Motor neuron (in vitro differentiated cells): ENCODE results near the gene MED13L. TPM values are rescaled to one million over a fixed set of nuclear protein-coding genes. Genes with fewer than 3 reads are reported as not detected.
A peak's percentile ranks its signal among the peaks of the same experiment; 100 is the strongest.

Experiments used
- ATAC-seq, 8 experiments: fragments of 200-7000 bp; cut with Tn5 transposase; replicated peaks in 6 of 8; 2 replicates each; pipeline ENCODE4 v1.8.0; 2021; ENCODE audit warnings: mild to moderate bottlenecking in 8 of 8, moderate library complexity in 8 of 8
- H3K27ac ChIP-seq, 2 donors: fragments of 250-450 bp; sonication (Bioruptor Pico); 2 replicates each; pipeline ENCODE4 v1.9.0; 2021; ENCODE audit warnings: antibody characterized with exemption in 2 of 2, mild to moderate bottlenecking in 2 of 2, moderate library complexity in 1 of 2
- H3K4me1 ChIP-seq, 2 donors: fragments of 250-450 bp; sonication (Bioruptor Pico); replicated peaks in 1 of 2; 2 replicates each; pipeline ENCODE4 v1.6.1; 2021; ENCODE audit warnings: antibody characterized with exemption in 2 of 2, mild to moderate bottlenecking in 2 of 2, moderate library complexity in 1 of 2
- H3K4me3 ChIP-seq, 5 donors: fragments of 250-450 bp; sonication (Bioruptor Pico); 2 replicates each; pipeline ENCODE4 v1.9.0; 2021; ENCODE audit warnings: antibody characterized with exemption in 5 of 5, mild to moderate bottlenecking in 5 of 5, moderate library complexity in 4 of 5
- WGBS, 10 experiments: fragments of 450-650 bp; shearing (Covaris generic); methylation state at CpG; one replicate each; pipeline ENCODE4 v1.0.0; 2022; 5-methylcytosine and 5-hydroxymethylcytosine counted together
- in situ Hi-C, 9 experiments: fragments of 400-800 bp; cut with MboI; loops; one replicate each; pipeline ENCODE4 v1.15.0; 2021; ENCODE audit warnings: low sequenced_read_pairs in 9 of 9, low pct_unique_long_range_greater_than_20kb in 2 of 9; ENCODE audit not compliant: unreplicated experiment in 9 of 9
- total RNA-seq, 8 experiments: library from RNA; unstranded; fragments of 300-600 nt; gene quantifications; 2 replicates each; pipeline versions ENCODE4 v1.2.3 to v1.2.4, GENCODE V29; 2022

The MED13L gene
- total RNA-seq, 8 experiments from 2014 or later = 40.5 to 90.5 (median 66.7) TPM

- WGBS, 10 experiments = 8 to 100% (median 41%) methylated on average over 1 of the region's 1 CpG; no CpG with 5 or more reads in 4 of the 10 experiments
- in situ Hi-C loops = no loop called here
- no peak for ATAC-seq
- Histone ChIP-seq H3K4me3 (no peak overlapping the region), H3K27ac (no peak overlapping the region), H3K4me1 (peaks cover 17 to 30% of the 10 kb centered on the region in 2 donors)
Measured at GRCh38 chr12:116128779-116129178, 148.7 kb downstream of the MED13L start.

DNA sequence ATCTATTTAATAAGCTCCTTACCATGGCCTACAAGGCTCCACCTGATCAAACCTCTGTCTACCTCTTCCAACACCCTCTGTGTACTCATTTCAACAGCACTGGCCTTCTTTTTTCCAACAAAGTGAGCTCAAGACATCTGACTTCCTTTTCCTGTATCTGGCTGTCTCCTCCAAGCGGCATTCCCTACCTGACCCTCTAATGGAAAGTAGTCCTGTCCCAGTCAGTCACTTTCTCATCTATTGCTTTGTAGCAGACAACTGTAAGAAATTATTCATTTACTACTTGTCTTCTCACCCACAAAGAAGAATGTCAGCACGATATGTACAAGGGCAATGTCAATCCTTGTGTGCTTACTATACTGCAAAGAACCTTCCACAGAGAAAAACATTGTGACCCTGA is 149.6 kb downstream of the MED13L start:
- WGBS, 10 experiments = 80 to 100% (median 93%) methylated on average over 1 to 2 of the region's 2 CpGs; no CpG with 5 or more reads in 2 of the 10 experiments
- no peak for ATAC-seq
- peaks cover 23 to 25% of the 10 kb centered on the region in 2 donors for H3K4me1 ChIP-seq
- H3K27ac ChIP-seq = no peak overlapping the region
- no peak overlapping the region for H3K4me3 ChIP-seq
- in situ Hi-C loops = no loop called here

- Histone ChIP-seq H3K4me3 (no peak overlapping the region), H3K4me1 (peaks cover 33 to 37% of the 10 kb centered on the region in 2 donors), H3K27ac (no peak overlapping the region)
- ATAC-seq = no peak
- in situ Hi-C loops = no loop called here
Measured at GRCh38 chr12:116126610-116127009, 150.9 kb downstream of the MED13L start.

DNA sequence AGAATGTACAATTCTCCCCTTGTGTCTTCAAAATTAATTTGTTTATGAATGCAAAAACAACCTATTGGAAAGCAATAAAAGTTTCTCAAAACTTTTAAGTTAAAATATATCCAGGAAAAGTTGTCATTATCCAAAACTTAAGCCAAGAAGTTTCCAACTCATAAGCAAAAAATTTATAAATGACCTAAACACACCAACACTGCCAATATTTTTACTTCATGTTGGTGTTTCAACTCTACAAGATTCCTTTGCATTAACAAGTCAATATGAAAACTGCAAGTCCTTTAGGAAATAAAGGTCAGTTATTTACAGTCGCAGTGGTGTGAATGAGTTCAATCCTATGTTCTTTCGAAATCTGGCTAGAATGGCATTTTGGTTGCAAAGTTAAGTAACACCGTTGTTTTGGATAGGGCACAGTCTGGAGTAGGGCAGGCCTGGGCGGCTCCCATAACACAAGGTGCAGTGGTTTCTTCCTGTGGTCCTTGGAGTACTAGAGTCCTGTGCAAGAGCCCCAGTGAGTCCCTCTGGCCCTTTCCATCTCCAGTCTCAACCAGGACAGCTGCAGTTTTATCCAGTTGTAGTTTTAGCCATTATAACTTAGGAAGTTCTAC is 151.4 kb downstream of the MED13L start:
- WGBS, 10 experiments = 65 to 100% (median 80%) methylated on average over 1 to 4 of the region's 4 CpGs
- Histone ChIP-seq H3K4me1 (peaks cover 35 to 43% of the 10 kb centered on the region in 2 donors), H3K4me3 (no peak overlapping the region), H3K27ac (no peak overlapping the region)
- ATAC-seq = no peak
- in situ Hi-C loops = no loop called here

DNA sequence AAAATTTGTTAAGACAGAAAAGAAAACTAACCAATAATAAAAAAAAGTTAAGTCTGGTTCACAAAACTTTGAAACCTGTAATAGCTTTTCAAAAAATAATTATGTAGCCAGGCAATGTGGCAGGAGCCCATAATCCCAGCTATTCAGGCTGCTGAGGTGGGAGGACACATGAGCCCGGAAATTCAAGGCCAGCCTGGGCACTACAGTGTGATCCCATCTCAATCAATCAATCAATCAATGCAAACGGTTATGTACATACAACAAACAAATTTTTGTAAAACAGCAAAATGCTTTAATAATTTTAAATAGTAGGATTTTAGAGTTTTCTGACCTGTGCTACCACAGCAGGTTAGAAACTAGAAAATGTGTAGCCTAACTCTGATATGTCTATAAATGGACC is 152.4 kb downstream of the MED13L start:
- Histone ChIP-seq H3K4me3 (no peak overlapping the region), H3K27ac (no peak overlapping the region), H3K4me1 (peaks cover 30 to 37% of the 10 kb centered on the region in 2 donors)
- in situ Hi-C loops = no loop called here
- ATAC-seq = no peak
- 66 to 100% (median 83%) methylated on average over 1 to 2 of the region's 2 CpGs; no CpG with 5 or more reads in 2 of the 10 experiments for WGBS, 10 experiments

DNA sequence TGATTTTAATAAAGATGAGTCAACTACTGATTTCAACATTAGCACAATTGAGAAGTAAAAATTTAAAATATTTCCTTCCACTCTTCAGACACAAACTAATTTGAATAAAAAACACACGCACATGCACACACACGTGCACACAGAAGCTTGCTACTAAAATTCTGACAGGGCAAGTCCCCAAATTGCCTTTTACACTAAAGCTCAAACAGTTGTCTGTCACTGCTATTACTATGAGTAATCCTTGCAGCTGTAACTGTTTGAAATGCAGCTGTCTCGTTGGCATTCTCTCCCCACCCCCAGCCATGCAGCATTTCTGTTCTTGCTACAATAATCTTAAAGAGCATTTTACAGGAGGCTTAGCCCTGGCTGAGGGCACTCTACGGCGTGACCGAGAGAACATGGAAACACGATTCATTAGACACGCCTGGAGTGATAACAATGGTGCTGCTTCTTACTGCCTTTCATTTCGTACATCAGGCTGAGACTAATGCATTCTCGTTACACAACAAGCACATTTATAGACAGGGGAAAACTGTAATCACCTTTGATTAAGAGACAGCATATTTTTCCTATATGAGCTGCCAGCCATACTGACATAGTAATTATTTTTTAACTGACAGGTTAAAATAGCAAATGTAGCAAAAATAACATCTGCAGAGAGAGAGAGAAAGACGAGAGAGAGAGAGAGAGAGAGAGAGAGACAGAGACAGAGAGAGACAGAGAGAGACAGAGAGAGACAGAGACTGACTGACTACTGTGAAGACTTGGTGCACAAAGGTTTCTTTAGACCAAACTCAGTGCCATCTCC is 153.8 kb downstream of the MED13L start:
- H3K4me1 ChIP-seq = peaks cover 24 to 37% of the 10 kb centered on the region in 2 donors
- peak; percentile 64 to 99 (median 98) for ATAC-seq
- peak overlapping the region; percentile 4 to 20 (median 9) for H3K4me3 ChIP-seq
- in situ Hi-C loops = no loop called here
- 0 to 24% (median 4%) methylated on average over 2 to 10 of the region's 11 CpGs for WGBS, 10 experiments
- H3K27ac ChIP-seq = peak overlapping the region in 1 of 2 donors; percentile 51

DNA sequence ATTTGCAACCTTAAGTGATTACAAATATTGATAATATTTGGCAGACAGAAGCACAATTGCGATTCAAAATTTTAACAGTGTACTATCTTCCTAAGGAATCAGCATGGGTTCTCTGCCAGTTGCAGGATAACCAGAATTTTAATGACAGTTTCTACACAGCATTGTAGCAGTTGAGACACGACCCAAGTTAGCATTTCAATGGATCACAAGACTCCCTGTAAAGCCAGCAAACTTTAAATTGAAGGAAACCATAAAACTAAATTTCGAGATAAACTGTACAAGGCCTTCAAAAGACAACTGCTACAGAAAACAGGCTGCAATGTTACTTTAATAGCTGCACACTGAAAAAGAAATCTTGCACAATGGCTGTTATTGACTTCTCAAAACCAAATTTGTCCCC is 154.9 kb downstream of the MED13L start:
- in situ Hi-C loops = no loop called here
- no peak for ATAC-seq
- Histone ChIP-seq H3K4me1 (peaks cover 18 to 32% of the 10 kb centered on the region in 2 donors), H3K4me3 (no peak overlapping the region), H3K27ac (no peak overlapping the region)
- 0 to 79% (median 0%) methylated on average over 1 to 3 of the region's 3 CpGs; no CpG with 5 or more reads in 1 of the 10 experiments for WGBS, 10 experiments

- WGBS, 10 experiments = 0 to 67% (median 17%) methylated on average over 1 to 2 of the region's 2 CpGs; no CpG with 5 or more reads in 2 of the 10 experiments
- Histone ChIP-seq H3K4me1 (peaks cover 18 to 30% of the 10 kb centered on the region in 2 donors), H3K4me3 (no peak overlapping the region), H3K27ac (no peak overlapping the region)
- ATAC-seq = peak in 3 of 8 experiments; percentile 18 to 33 (median 29)
- in situ Hi-C loops = no loop called here
Measured at GRCh38 chr12:116121453-116121871, 156.0 kb downstream of the MED13L start.

GRCh38 chr12:116116650-116117424 is 160.7 kb downstream of the MED13L start:
- no peak overlapping the region for H3K4me3 ChIP-seq
- in situ Hi-C loops = no loop called here
- ATAC-seq = no peak
- H3K4me1 ChIP-seq = peaks cover 6 to 13% of the 10 kb centered on the region in 2 donors
- no peak overlapping the region for H3K27ac ChIP-seq
- WGBS, 10 experiments = 72 to 100% (median 95%) methylated on average over 2 to 5 of the region's 5 CpGs

GRCh38 chr12:116113398-116114130 is 163.9 kb downstream of the MED13L start:
- H3K4me1 ChIP-seq = peaks cover 2 to 5% of the 10 kb centered on the region in 2 donors
- in situ Hi-C loops = no loop called here
- no peak overlapping the region for H3K4me3 ChIP-seq
- WGBS, 10 experiments = 17 to 100% (median 100%) methylated on average over 1 to 4 of the region's 8 CpGs; no CpG with 5 or more reads in 3 of the 10 experiments
- ATAC-seq = no peak
- H3K27ac ChIP-seq = no peak overlapping the region

GRCh38 chr12:116106870-116107269 is 170.6 kb downstream of the MED13L start:
- Histone ChIP-seq H3K4me1 (peaks cover 0 to 1% of the 10 kb centered on the region in 2 donors), H3K4me3 (no peak overlapping the region), H3K27ac (no peak overlapping the region)
- ATAC-seq = no peak
- WGBS, 10 experiments = 86 to 100% (median 100%) methylated on average over 1 to 2 of the region's 2 CpGs; no CpG with 5 or more reads in 3 of the 10 experiments
- in situ Hi-C loops = no loop called here

DNA sequence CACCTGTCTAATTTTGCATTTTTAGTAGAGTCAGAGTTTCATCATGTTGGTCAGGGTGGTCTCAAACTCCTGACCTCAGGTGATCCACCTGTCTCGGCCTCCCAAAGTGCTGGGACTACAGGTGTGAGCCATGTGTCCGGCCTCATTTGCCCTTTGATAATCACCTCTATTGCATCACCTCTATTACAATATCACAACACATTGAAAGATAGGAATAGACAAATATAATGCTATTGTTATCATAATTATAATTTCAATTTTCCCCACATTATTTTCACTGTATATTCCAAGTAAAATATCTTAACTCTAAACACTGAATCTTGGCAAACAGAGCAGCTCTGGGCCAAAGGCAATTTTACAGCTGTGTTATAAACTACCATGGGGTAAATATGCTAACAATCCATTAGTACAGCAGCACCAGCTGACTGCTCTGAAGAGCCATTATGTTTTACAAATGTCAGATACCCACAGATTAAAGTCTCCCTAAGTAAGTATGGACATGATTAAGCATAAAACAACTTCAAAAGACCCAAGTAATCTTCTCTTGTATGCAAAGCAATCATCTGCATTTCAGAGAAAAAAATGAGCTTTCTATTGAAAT is 173.2 kb downstream of the MED13L start:
- Histone ChIP-seq H3K4me3 (no peak overlapping the region), H3K4me1 (peaks cover 15 to 19% of the 10 kb centered on the region in 2 donors), H3K27ac (no peak overlapping the region)
- in situ Hi-C loops = no loop called here
- ATAC-seq = peak in 4 of 8 experiments; percentile 23 to 82 (median 66)
- 60 to 100% (median 95%) methylated on average over 1 to 2 of the region's 2 CpGs; no CpG with 5 or more reads in 6 of the 10 experiments for WGBS, 10 experiments
